ENCODE results near the gene SYAP1.
"Not testable (repeated sequence)": the region's sequence is repeated elsewhere in the genome, so short reads cannot be mapped to it uniquely, and the experiment has no call there.

SYAP1 gene

GRCh38 chrX:16761500-16761899 is 42.1 kb downstream of the SYAP1 start:
- H3K4me1 ChIP-seq (ENCODE audit: control insufficient read depth, low read depth, low read length); H3K4me3 ChIP-seq (ENCODE audit: low read length); H3K27me3 ChIP-seq (ENCODE audit: control insufficient read depth, insufficient read depth, low read length); H3K27ac ChIP-seq (ENCODE audit: low read length); H3K9ac ChIP-seq (ENCODE audit: low read length); H3K9me3 ChIP-seq (ENCODE audit: control insufficient read depth, low read depth, low read length): not testable (repeated sequence)
- H3K36me3 ChIP-seq (ENCODE audit: control insufficient read depth, low read depth, low read length) = peaks cover 34% of the 10 kb centered on the region

- H3K9me3 ChIP-seq (ENCODE audit: control insufficient read depth, low read depth, low read length) = no peaks in the 10 kb centered on the region
- no peak overlapping the region for H3K4me3 ChIP-seq (ENCODE audit: low read length)
- H3K9ac ChIP-seq (ENCODE audit: low read length) = no peak overlapping the region
- peaks cover 26% of the 10 kb centered on the region for H3K36me3 ChIP-seq (ENCODE audit: control insufficient read depth, low read depth, low read length)
- H3K4me1 ChIP-seq (ENCODE audit: control insufficient read depth, low read depth, low read length) = no peaks in the 10 kb centered on the region
- no peak overlapping the region for H3K27ac ChIP-seq (ENCODE audit: low read length)
- H3K27me3 ChIP-seq (ENCODE audit: control insufficient read depth, insufficient read depth, low read length) = no peaks in the 10 kb centered on the region
Measured at GRCh38 chrX:16762579-16762978, 43.2 kb downstream of the SYAP1 start.

GRCh38 chrX:16765594-16765993 is 46.2 kb downstream of the SYAP1 start:
- Histone ChIP-seq H3K4me1 (ENCODE audit: control insufficient read depth, low read depth, low read length) (peaks cover 3% of the 10 kb centered on the region), H3K4me3 (ENCODE audit: low read length) (no peak overlapping the region), H3K36me3 (ENCODE audit: control insufficient read depth, low read depth, low read length) (peaks cover 2% of the 10 kb centered on the region), H3K9me3 (ENCODE audit: control insufficient read depth, low read depth, low read length) (no peaks in the 10 kb centered on the region), H3K9ac (ENCODE audit: low read length) (no peak overlapping the region), H3K27me3 (ENCODE audit: control insufficient read depth, insufficient read depth, low read length) (no peaks in the 10 kb centered on the region), H3K27ac (ENCODE audit: low read length) (no peak overlapping the region)

GRCh38 chrX:16770970-16771482 is 51.6 kb downstream of the SYAP1 start:
- peak overlapping the region; percentile 84 for H3K27ac ChIP-seq (ENCODE audit: low read length)
- H3K4me1 ChIP-seq (ENCODE audit: control insufficient read depth, low read depth, low read length) = peaks cover 15% of the 10 kb centered on the region
- no peaks in the 10 kb centered on the region for H3K9me3 ChIP-seq (ENCODE audit: control insufficient read depth, low read depth, low read length)
- no peaks in the 10 kb centered on the region for H3K27me3 ChIP-seq (ENCODE audit: control insufficient read depth, insufficient read depth, low read length)
- no peaks in the 10 kb centered on the region for H3K36me3 ChIP-seq (ENCODE audit: control insufficient read depth, low read depth, low read length)
- no peak overlapping the region for H3K4me3 ChIP-seq (ENCODE audit: low read length)
- H3K9ac ChIP-seq (ENCODE audit: low read length) = peak overlapping the region; percentile 80

GRCh38 chrX:16771483-16772398 is 52.3 kb downstream of the SYAP1 start:
- Histone ChIP-seq H3K4me3 (ENCODE audit: low read length) (peak overlapping the region; percentile 6), H3K4me1 (ENCODE audit: control insufficient read depth, low read depth, low read length) (peaks cover 15% of the 10 kb centered on the region), H3K9me3 (ENCODE audit: control insufficient read depth, low read depth, low read length) (no peaks in the 10 kb centered on the region), H3K27ac (ENCODE audit: low read length) (peak overlapping the region; percentile 84), H3K9ac (ENCODE audit: low read length) (peak overlapping the region; percentile 80), H3K36me3 (ENCODE audit: control insufficient read depth, low read depth, low read length) (no peaks in the 10 kb centered on the region), H3K27me3 (ENCODE audit: control insufficient read depth, insufficient read depth, low read length) (no peaks in the 10 kb centered on the region)

- Histone ChIP-seq H3K27ac (ENCODE audit: low read length) (peak overlapping the region; percentile 84), H3K9ac (ENCODE audit: low read length) (peak overlapping the region; percentile 80), H3K4me1 (ENCODE audit: control insufficient read depth, low read depth, low read length) (peaks cover 15% of the 10 kb centered on the region), H3K27me3 (ENCODE audit: control insufficient read depth, insufficient read depth, low read length) (no peaks in the 10 kb centered on the region), H3K36me3 (ENCODE audit: control insufficient read depth, low read depth, low read length) (no peaks in the 10 kb centered on the region), H3K9me3 (ENCODE audit: control insufficient read depth, low read depth, low read length) (no peaks in the 10 kb centered on the region), H3K4me3 (ENCODE audit: low read length) (no peak overlapping the region)
Measured at GRCh38 chrX:16772460-16772859, 53.0 kb downstream of the SYAP1 start.

- H3K4me3 ChIP-seq (ENCODE audit: low read length) = no peak overlapping the region
- no peaks in the 10 kb centered on the region for H3K27me3 ChIP-seq (ENCODE audit: control insufficient read depth, insufficient read depth, low read length)
- H3K9ac ChIP-seq (ENCODE audit: low read length) = no peak overlapping the region
- no peaks in the 10 kb centered on the region for H3K36me3 ChIP-seq (ENCODE audit: control insufficient read depth, low read depth, low read length)
- no peaks in the 10 kb centered on the region for H3K9me3 ChIP-seq (ENCODE audit: control insufficient read depth, low read depth, low read length)
- H3K27ac ChIP-seq (ENCODE audit: low read length) = no peak overlapping the region
- peaks cover 15% of the 10 kb centered on the region for H3K4me1 ChIP-seq (ENCODE audit: control insufficient read depth, low read depth, low read length)
Measured at GRCh38 chrX:16774746-16775145, 55.3 kb downstream of the SYAP1 start.

GRCh38 chrX:16778545-16778944 is 59.1 kb downstream of the SYAP1 start:
- Histone ChIP-seq H3K4me3 (ENCODE audit: low read length) (no peak overlapping the region), H3K36me3 (ENCODE audit: control insufficient read depth, low read depth, low read length) (no peaks in the 10 kb centered on the region), H3K9ac (ENCODE audit: low read length) (no peak overlapping the region), H3K27me3 (ENCODE audit: control insufficient read depth, insufficient read depth, low read length) (no peaks in the 10 kb centered on the region), H3K27ac (ENCODE audit: low read length) (no peak overlapping the region), H3K4me1 (ENCODE audit: control insufficient read depth, low read depth, low read length) (no peaks in the 10 kb centered on the region), H3K9me3 (ENCODE audit: control insufficient read depth, low read depth, low read length) (no peaks in the 10 kb centered on the region)

GRCh38 chrX:16778993-16779392 is 59.6 kb downstream of the SYAP1 start:
- no peak overlapping the region for H3K27ac ChIP-seq (ENCODE audit: low read length)

GRCh38 chrX:16779815-16780214 is 60.4 kb downstream of the SYAP1 start:
- not testable (repeated sequence) for H3K9me3 ChIP-seq (ENCODE audit: control insufficient read depth, low read depth, low read length); H3K27me3 ChIP-seq (ENCODE audit: control insufficient read depth, insufficient read depth, low read length); H3K27ac ChIP-seq (ENCODE audit: low read length); H3K4me1 ChIP-seq (ENCODE audit: control insufficient read depth, low read depth, low read length); H3K9ac ChIP-seq (ENCODE audit: low read length); H3K4me3 ChIP-seq (ENCODE audit: low read length); H3K36me3 ChIP-seq (ENCODE audit: control insufficient read depth, low read depth, low read length)

More at GRCh38 chrX:16778993-16779392, 59.6 kb downstream of the SYAP1 start:
- H3K9me3 ChIP-seq (ENCODE audit: control insufficient read depth, low read depth, low read length) = no peaks in the 10 kb centered on the region
- no peaks in the 10 kb centered on the region for H3K27me3 ChIP-seq (ENCODE audit: control insufficient read depth, insufficient read depth, low read length)
- H3K36me3 ChIP-seq (ENCODE audit: control insufficient read depth, low read depth, low read length) = no peaks in the 10 kb centered on the region
- H3K4me1 ChIP-seq (ENCODE audit: control insufficient read depth, low read depth, low read length) = no peaks in the 10 kb centered on the region
- H3K4me3 ChIP-seq (ENCODE audit: low read length) = no peak overlapping the region
- no peak overlapping the region for H3K9ac ChIP-seq (ENCODE audit: low read length)

- no peak overlapping the region for H3K4me3 ChIP-seq (ENCODE audit: low read length)
- no peak overlapping the region for H3K9ac ChIP-seq (ENCODE audit: low read length)
- no peaks in the 10 kb centered on the region for H3K27me3 ChIP-seq (ENCODE audit: control insufficient read depth, insufficient read depth, low read length)
- no peaks in the 10 kb centered on the region for H3K9me3 ChIP-seq (ENCODE audit: control insufficient read depth, low read depth, low read length)
- H3K4me1 ChIP-seq (ENCODE audit: control insufficient read depth, low read depth, low read length) = peaks cover 8% of the 10 kb centered on the region
- H3K27ac ChIP-seq (ENCODE audit: low read length) = no peak overlapping the region
- H3K36me3 ChIP-seq (ENCODE audit: control insufficient read depth, low read depth, low read length) = no peaks in the 10 kb centered on the region
Measured at GRCh38 chrX:16783452-16783851, 64.0 kb downstream of the SYAP1 start.

GRCh38 chrX:16784440-16784839 is 65.0 kb downstream of the SYAP1 start:
- H3K9me3 ChIP-seq (ENCODE audit: control insufficient read depth, low read depth, low read length); H3K36me3 ChIP-seq (ENCODE audit: control insufficient read depth, low read depth, low read length); H3K27ac ChIP-seq (ENCODE audit: low read length); H3K4me3 ChIP-seq (ENCODE audit: low read length); H3K27me3 ChIP-seq (ENCODE audit: control insufficient read depth, insufficient read depth, low read length); H3K9ac ChIP-seq (ENCODE audit: low read length); H3K4me1 ChIP-seq (ENCODE audit: control insufficient read depth, low read depth, low read length): not testable (repeated sequence)
